Fibroblast of pulmonary artery (primary cell): Measurements from ENCODE around the gene RAPGEF1.

Experiments
- DNase-seq: peaks from one replicate; pipeline ENCODE4 v3.0.0-alpha.2; 2010; ENCODE audit warnings: low read depth
- H3K4me3 ChIP-seq: replicated peaks from 2 replicates; pipeline ENCODE4 v1.5.1; 2011; ENCODE audit warnings: low read depth, mild to moderate bottlenecking, control low read depth, low read length, moderate library complexity
- CTCF ChIP-seq: IDR thresholded peaks from 2 replicates; pipeline ENCODE4 v1.5.1; 2011; ENCODE audit warnings: mild to moderate bottlenecking, control low read depth, low read length, inconsistent platforms; ENCODE audit errors: missing control alignments

The RAPGEF1 gene

GRCh38 chr9:131707050-131707449 is 32.8 kb downstream of the RAPGEF1 start:
- no peak for DNase-seq
- no peak overlapping the region for H3K4me3 ChIP-seq
- TF ChIP-seq CTCF = no peak

GRCh38 chr9:131706608-131706970 is 33.3 kb downstream of the RAPGEF1 start:
- no peak overlapping the region for H3K4me3 ChIP-seq
- DNase-seq = no peak
- TF ChIP-seq CTCF = no peak

GRCh38 chr9:131704988-131705387 is 34.9 kb downstream of the RAPGEF1 start:
- no peak for TF ChIP-seq CTCF
- no peak for DNase-seq
- H3K4me3 ChIP-seq = no peak overlapping the region

GRCh38 chr9:131704141-131704983 is 35.5 kb downstream of the RAPGEF1 start:
- H3K4me3 ChIP-seq = no peak overlapping the region
- no peak for DNase-seq
- no peak for TF ChIP-seq CTCF

- DNase-seq = no peak
- H3K4me3 ChIP-seq = no peak overlapping the region
- no peak for TF ChIP-seq CTCF
These were observed 36.2 kb downstream of the RAPGEF1 start for GRCh38 chr9:131703697-131704096.

- no peak for DNase-seq
- TF ChIP-seq CTCF = no peak
- no peak overlapping the region for H3K4me3 ChIP-seq
These were observed 37.0 kb downstream of the RAPGEF1 start for GRCh38 chr9:131702911-131703310.

GRCh38 chr9:131701789-131702337 is 38.0 kb downstream of the RAPGEF1 start:
- no peak for TF ChIP-seq CTCF
- no peak for DNase-seq
- no peak overlapping the region for H3K4me3 ChIP-seq
